Activated CD4-positive, alpha-beta T cell treated with anti-CD3 and anti-CD28 coated beads for 4 hours (primary cell): ENCODE measurements around the gene CAVIN1.
"Not testable (repeated sequence)": the region's sequence is repeated elsewhere in the genome, so short reads cannot be mapped to it uniquely, and the experiment has no call there.

Experiments used
- DNase-seq, 2 donors: peaks; one replicate each; pipeline ENCODE4 v3.0.0-alpha.2; 2020

CAVIN1 gene

GRCh38 chr17:42422958-42423712, at the start of gene CAVIN1:
Gene CAVIN1 (minus strand): TSS chr17:42423256. CDS start chr17:42423097, 159 bp downstream.
- DNase-seq = no peak

GRCh38 chr17:42467889-42468288, 44.8 kb upstream of the CAVIN1 start:
- no peak for DNase-seq

- DNase-seq = no peak
These were observed 40.9 kb upstream of the CAVIN1 start for GRCh38 chr17:42463976-42464400.

GRCh38 chr17:42460371-42460770, 37.3 kb upstream of the CAVIN1 start:
- no peak for DNase-seq

- no peak for DNase-seq
These were observed 36.8 kb upstream of the CAVIN1 start for GRCh38 chr17:42459801-42460281.

GRCh38 chr17:42459256-42459800, 36.3 kb upstream of the CAVIN1 start:
- peak in 1 of 2 donors; percentile 9 for DNase-seq

- peak; percentile 83 for DNase-seq
These were observed 35.6 kb upstream of the CAVIN1 start, which contains the start of gene ATP6V0A1 for GRCh38 chr17:42458497-42459255. Gene ATP6V0A1 (plus strand): TSS chr17:42458878. CDS start chr17:42460895, 2,017 bp downstream.

- DNase-seq = no peak
These were observed 34.2 kb upstream of the CAVIN1 start for GRCh38 chr17:42457107-42457792.

- DNase-seq = peak in 1 of 2 donors; percentile 5
These were observed 33.4 kb upstream of the CAVIN1 start for GRCh38 chr17:42456223-42457106.

- DNase-seq = not testable (repeated sequence)
These were observed 31.9 kb upstream of the CAVIN1 start for GRCh38 chr17:42454987-42455386.

GRCh38 chr17:42453439-42453838, 30.4 kb upstream of the CAVIN1 start:
- no peak for DNase-seq

GRCh38 chr17:42451270-42451669, 28.2 kb upstream of the CAVIN1 start:
- DNase-seq = not testable (repeated sequence)

- not testable (repeated sequence) for DNase-seq
These were observed 26.8 kb upstream of the CAVIN1 start for GRCh38 chr17:42449838-42450237.

- DNase-seq = not testable (repeated sequence)
These were observed 26.1 kb upstream of the CAVIN1 start for GRCh38 chr17:42449176-42449575.

GRCh38 chr17:42442196-42442565, 19.1 kb upstream of the CAVIN1 start:
- DNase-seq = no peak

- no peak for DNase-seq
These were observed 18.5 kb upstream of the CAVIN1 start for GRCh38 chr17:42441371-42442195.

GRCh38 chr17:42438600-42439567, 15.8 kb upstream of the CAVIN1 start:
- peak; percentile 33 to 45 for DNase-seq

GRCh38 chr17:42436391-42436790, 13.3 kb upstream of the CAVIN1 start:
- DNase-seq = no peak

GRCh38 chr17:42431758-42432161, 8.7 kb upstream of the CAVIN1 start:
- DNase-seq = no peak
